GM19324 (cell line): Measurements from ENCODE around the gene MACROH2A1.

Experiments
- ATAC-seq: cut with Tn5 transposase; IDR thresholded peaks from one replicate; pipeline ENCODE4 v1.9.1; 2021; ENCODE audit warnings: mild to moderate bottlenecking, moderate library complexity; ENCODE audit not compliant: unreplicated experiment, low FRiP score

MACROH2A1 gene

GRCh38 chr5:135335031-135335828 is 63.8 kb downstream of the MACROH2A1 start:
- ATAC-seq: no peak

DNA sequence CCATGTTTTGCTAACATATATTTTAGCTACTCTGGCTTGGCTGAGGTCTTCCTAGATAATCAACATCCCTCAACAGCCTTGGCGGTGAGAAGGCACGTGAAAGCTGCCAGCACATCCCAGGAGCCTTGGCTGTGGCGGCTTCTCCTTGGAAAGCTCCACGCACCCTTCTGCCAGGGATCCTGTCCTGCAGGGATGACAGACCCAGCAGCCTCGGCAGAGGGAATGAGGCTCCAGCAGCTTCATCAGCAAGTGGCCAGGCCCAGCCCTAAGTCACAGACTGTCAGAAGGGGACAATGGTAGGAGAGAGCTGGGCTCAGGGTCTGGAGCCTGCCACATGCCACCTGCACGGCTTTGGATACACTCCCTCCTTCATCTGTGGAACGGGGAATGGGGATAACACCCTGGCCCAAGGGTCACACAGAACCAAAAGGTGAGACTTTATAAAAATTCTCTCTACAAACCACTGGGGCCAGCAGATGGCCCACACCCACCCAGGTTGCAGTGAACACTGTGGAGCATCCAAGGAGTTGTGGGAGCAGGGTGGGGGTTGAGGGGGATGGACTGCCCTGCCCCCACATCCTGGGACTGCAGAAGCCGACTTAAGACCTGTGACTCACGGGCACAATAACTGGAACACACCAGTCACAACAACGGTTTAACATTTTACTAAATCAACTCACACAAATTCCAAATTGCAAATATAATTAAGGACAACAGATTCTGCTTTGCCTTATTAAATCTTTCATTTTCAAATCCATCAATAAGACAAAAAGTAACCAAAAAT is 65.1 kb downstream of the MACROH2A1 start:
- no peak for ATAC-seq

- ATAC-seq: no peak
Observed at GRCh38 chr5:135332519-135333150, 66.4 kb downstream of the MACROH2A1 start.

DNA sequence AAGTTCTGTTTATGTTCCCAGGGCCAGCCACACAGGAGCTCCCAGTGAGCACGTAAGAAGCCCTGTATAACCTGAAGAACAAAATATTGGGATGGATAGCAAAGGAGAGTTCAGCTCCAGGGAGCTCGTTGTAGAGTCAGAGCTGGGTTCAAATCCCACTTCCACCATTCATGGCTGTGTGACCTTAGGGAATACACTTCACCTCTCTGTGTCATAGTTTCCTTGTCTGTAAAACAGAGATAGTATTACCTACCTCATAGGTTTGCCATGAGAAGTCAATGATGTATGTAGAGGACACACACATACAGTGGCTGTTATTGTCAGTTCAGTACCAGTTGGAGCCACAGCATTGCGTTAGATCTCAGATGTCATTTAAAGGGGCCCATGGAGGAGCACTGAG is 67.4 kb downstream of the MACROH2A1 start:
- ATAC-seq: no peak

- ATAC-seq: no peak
Observed at GRCh38 chr5:135330798-135331096, 68.3 kb downstream of the MACROH2A1 start.

DNA sequence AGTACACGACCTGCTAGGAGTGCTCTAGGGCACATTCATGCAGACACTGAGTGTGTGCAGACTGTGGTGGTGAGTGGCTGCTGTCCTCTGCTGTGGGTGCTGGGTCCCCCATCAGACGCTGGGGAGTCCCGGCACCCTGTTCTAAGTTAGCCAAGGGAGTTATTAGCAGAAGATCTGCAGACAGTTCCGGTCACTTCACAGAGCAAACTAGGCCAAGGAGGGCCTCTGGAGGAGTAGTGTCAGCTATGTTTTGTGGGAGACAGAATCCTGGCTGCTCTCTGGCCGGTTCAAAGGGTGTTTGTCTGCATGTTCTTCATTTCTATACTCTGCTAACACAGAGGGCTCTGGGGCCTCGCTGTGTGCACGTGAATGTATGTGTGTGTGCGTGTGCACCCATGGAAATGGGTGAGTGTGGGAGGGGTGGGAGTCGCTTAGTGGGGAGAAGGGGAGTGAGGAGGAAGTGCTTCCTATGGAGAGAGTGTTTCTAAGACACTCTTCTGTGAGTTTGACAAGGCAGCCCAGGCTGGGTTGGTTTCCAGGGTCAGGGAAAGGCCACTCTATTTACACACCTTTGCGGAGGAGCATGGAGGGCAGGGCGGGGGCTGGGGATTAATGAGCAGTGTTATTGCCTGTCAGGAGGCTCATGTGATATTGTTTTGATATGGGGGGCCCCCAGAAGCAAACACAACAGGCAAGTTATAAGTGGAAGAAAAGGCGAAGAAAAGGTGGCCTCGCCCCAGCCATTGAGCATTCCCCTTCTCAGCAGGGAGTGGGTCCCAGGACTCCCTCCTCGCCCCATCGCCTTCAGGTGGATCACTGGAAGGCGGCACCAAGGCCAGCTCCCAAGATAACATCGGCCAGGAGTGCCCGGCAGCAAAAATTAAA is 68.9 kb downstream of the MACROH2A1 start:
- no peak for ATAC-seq

DNA sequence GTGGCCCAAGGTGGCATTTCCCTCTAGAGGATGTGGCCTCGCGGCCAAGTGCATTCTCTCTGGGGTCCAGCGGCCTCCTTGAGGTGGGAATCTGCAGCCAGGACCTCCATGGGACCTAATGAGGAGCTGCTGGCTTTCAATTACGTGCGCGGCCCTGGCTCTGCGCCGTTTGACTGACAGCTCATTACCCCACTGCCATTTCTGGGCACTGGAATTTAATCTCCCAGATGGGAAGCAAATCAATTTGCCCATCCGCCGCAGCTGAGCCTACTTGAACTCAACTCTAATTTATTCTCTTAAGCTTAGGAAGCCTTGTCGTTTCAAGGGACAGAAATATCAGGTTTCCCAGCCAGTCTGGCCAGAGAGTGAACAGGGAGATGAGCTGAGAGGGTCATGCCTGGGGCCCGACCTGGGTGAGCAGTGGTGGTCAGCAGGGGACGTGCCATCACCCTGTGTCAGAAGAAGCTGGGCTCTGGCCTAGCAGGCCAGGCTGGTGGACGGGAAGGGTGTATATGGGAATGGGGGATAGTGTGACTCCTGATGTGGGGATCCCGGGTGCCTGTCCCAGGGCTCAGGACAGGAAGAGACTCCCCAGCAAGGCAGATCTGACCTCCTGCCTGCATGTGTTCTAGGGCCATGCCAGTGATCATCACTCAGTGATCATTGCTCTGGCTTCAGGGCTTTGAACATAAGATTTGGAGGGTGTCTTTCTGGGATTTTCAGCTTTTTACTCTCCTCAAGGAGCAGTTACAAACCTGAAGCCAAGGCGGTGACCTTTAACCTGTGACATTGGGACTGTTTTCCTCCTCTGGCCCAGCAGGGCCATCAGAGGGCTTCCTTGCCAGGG is 69.7 kb downstream of the MACROH2A1 start:
- ATAC-seq: no peak

DNA sequence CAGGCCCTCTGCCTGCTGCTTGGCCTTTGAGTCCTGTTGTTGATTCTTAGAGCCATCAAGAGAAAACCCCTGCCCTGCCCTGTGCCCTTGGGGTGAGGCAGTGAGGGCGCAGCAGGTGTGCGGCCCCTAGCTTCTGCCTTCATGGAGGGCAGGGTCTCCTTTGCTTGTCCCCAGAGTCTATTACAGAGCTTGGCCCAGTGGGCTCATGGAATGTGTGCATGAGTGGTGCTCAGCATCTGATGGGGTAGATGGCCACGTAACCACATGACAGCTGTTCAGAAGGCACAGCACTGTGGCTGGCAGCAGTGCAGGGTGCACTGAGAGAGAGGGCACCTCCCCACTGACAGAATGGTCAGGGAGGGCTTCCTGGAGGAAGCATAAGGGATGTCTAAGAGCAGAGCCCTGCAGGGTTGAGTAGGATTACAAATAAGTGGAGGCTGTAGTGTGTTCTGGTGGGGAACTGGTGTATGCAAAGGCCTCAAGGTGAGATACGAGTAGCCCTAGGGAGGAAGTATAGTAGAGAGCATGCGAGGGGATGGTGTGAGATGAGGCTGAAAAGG is 70.8 kb downstream of the MACROH2A1 start:
- no peak for ATAC-seq

- ATAC-seq: no peak
Observed at GRCh38 chr5:135327429-135328127, 71.5 kb downstream of the MACROH2A1 start.

- no peak for ATAC-seq
Observed at GRCh38 chr5:135326296-135327254, 72.5 kb downstream of the MACROH2A1 start.

DNA sequence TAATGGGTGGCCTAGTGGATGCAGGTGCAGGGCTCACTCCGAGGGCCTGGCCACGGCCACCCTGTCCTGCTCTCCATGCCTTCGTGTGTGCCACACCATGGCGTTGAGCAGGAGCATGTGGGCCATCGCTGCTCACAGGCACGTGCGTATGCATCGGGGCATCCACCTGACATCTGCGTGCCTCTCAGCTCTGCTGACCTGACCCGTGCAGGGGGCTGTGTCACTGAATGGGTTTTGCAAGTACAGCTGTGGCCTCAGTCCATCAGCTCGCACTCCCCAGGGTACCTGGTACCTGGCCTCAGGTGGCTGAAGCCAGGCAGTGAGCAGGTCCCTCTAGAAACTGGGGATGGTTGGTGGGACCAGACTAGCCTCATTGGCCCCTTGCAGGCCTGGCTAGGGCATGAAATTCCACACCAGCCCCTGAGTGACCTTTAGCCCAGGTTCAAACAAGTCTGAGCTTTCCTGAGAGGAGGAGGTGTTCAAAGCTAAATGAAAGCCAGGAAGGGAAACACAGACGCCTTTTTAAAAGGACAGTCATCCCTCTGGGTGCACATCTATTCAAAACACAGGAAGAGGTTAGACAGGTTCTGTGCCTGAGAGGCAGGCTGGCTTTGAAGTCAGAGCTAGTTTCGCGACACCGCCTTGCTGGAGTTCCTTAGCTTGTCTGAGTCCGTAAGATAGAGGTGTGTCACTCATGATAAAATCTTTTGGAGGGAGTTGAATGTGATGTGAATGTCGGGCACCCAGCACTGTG is 74.0 kb downstream of the MACROH2A1 start:
- no peak for ATAC-seq

GRCh38 chr5:135324160-135324559 is 74.9 kb downstream of the MACROH2A1 start:
- ATAC-seq: no peak

DNA sequence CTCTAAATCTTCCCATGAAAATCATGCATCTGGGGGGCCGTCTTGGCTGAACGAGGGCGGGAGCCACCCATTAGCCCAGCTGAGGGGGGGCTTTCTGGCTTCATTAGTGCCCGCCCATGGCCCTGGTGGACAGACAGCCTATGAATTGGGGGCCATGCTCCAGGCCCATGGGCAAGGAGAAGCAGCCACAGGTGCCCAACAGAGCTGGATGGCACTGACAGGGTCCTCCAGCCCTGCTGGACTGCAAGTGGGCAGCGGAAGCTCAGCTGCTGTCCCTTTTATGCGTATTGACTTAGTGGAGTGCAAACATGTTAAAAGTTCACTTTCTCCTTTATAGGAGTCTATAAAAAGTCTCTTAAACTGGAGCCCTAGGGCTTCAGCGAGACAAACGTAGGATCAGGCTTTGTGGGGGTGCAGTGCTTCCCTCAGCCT is 75.3 kb downstream of the MACROH2A1 start:
- no peak for ATAC-seq

- no peak for ATAC-seq
Observed at GRCh38 chr5:135323227-135323626, 75.8 kb downstream of the MACROH2A1 start.

DNA sequence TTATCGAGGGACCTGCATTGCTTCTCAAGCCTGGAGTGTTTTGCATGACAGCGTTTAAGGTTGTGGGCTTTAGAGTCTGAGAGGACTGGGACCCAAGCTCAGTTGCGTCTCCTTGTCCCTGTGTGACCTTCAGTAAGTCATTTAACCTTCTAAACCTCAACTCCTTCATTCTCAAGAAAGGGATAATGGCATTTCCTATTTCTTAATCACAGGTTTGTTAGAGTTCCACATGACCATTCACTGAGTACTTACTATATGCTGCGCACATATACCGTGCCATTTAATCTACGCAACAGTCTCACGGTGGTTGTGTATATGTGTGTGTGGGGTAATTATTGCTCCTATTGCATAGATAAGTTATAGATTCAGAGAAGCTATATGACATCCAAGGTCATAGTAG is 76.3 kb downstream of the MACROH2A1 start:
- no peak for ATAC-seq

- ATAC-seq: no peak
Observed at GRCh38 chr5:135322271-135322670, 76.8 kb downstream of the MACROH2A1 start.
